Bladder microvascular endothelial cell (primary cell): ENCODE data around the gene HPGDS. TPM values are rescaled to one million over a fixed set of nuclear protein-coding genes. Genes with fewer than 3 reads are reported as not detected.

Experiments
- total RNA-seq: library from RNA; depleted of rRNA; stranded (reverse); fragments of >200 nt; gene quantifications from 2 replicates; pipeline ENCODE4 v1.2.3, GENCODE V29; 2014

HPGDS gene
- not detected in 2 replicates for total RNA-seq

GRCh38 chr4:94342694-94343093 lies at the start of gene HPGDS:
Gene HPGDS (minus strand): TSS chr4:94342836. CDS start chr4:94334629, 8,207 bp downstream.

Other genes starting within 250 kb of the HPGDS start
- 20.1 and 50.3 TPM in 2 replicates for gene SMARCAD1, start 135.0 kb downstream of the HPGDS start, total RNA-seq
- 85.8 and 175 TPM in 2 replicates for gene PDLIM5, start 109.1 kb upstream of the HPGDS start, total RNA-seq